Measurements from ENCODE around the gene MBLAC1.

The MBLAC1 gene

DNA sequence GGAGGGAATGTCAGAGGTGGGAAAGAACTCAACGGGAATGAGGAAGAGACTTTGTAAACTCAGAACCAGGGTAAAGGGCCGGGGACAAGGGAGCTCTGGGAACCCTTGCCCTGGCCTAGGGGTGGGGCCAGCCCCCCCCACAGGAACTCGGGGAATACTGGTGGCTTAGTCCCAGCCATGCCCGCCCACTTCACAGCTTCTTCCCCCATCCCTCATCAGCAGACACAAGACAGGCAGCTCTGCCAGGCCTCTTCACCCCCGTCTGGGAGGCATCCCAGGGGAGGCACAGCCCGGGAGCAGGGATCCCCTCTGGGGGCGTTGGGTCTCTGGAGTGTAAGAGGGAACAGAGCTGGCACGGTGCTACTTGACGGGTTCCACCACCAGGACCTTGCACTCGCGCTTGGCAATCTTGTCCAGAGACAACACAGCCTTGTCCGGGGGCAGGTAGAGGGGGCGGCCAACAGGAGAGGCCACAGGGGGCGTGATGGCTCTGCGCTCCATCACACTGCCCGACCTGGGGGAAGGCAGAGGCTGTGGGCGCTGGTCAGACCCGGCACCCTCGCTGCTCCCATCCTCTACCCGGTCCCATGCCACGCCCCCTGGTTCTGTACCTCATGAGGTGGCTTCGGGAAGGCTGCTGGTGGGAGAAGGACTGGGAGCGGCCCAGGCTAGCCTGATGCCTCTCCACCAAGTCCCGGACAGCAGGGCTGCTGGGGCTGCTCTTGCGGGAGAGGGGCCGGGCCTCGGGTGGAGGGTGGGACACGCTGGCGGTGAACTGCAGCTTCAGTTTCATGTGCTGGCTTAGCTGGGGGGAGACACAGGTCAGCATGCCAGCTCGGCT lies 28.1 kb downstream of the MBLAC1 start:
- no peak for DNase-seq

DNA sequence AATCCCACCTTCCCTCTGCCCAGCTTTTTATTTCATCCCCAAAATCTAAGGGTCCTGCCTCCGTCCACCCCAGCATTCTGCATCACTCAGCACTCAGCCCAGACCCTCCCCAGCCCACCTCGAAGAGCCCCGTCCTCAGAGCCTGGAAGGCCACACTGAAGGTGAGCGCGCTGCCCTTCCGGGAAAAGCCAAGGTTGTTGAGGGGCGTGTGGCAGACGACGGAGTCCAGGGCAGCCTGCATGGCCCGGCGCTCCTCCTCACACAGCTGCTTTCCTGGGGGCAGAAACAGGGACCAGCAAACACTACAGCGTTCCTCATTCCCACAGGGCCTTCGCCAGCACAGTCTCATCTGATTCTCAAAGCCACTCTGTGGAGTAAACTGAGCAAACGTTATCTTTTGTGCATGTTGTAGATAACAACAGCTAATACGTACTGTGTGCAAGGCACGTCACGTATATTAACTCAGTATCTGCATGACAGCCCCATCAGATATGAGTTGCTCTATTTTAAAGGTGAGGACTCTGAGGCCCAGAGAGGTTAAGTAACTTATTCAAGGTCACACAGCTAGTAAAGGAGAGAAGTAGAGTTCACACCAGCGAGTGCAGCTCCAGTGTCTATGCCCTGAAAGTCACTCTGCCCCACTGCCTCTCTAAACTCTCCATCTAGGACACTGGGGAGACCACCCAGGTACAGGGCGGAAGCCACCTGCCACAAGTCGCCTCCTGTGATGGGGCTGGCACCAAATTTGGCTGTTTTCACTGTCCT lies 29.0 kb downstream of the MBLAC1 start:
- DNase-seq: no peak

DNA sequence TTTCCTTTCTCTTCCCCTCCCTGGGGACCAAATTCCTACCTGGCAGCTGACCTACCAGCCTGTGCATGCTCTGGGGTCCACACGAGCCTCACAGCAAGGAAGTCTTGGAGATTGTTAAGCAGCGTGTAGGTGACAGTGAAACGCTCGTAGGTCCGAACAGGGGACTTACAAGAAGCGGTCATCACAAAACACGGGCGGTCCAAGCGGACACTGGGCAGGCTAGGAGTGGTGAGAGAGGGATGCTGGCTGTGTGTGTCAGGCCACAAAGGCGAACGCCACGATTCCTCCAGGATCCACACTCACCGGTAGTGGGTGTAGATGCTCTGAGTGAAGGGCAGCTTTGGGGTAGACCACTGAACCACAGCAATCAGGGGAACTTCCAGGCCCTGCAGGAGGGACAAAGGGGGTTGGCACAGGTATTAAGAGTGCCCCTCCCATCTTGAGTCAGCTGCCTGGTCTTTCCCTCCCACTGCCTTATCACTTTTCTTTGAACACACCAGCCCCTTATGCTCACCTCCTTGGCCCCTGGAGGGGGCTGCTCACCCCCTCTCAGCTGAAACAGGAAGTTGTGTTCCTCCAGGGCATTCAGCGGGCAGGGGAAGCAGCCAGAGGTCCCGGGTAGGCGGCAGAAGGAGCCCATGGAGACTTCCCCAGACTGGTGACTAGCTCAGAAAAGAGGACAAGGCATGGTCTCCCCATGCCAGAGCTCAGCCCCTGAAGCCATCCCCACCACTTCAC lies 29.7 kb downstream of the MBLAC1 start:
- DNase-seq: no peak

DNA sequence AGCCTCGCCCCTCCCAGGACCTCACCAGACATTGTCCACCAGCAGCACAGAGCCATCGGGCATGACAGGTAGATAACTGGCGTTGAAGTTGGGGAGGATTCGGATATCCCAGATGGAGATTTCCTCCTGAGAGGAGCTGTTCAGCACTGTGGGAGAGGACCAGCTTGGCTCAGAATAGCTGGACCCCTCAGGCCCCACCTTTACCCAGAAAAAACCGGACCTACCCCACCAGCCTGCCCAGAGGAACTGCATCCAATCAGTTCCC lies 30.2 kb downstream of the MBLAC1 start:
- no peak for DNase-seq

DNA sequence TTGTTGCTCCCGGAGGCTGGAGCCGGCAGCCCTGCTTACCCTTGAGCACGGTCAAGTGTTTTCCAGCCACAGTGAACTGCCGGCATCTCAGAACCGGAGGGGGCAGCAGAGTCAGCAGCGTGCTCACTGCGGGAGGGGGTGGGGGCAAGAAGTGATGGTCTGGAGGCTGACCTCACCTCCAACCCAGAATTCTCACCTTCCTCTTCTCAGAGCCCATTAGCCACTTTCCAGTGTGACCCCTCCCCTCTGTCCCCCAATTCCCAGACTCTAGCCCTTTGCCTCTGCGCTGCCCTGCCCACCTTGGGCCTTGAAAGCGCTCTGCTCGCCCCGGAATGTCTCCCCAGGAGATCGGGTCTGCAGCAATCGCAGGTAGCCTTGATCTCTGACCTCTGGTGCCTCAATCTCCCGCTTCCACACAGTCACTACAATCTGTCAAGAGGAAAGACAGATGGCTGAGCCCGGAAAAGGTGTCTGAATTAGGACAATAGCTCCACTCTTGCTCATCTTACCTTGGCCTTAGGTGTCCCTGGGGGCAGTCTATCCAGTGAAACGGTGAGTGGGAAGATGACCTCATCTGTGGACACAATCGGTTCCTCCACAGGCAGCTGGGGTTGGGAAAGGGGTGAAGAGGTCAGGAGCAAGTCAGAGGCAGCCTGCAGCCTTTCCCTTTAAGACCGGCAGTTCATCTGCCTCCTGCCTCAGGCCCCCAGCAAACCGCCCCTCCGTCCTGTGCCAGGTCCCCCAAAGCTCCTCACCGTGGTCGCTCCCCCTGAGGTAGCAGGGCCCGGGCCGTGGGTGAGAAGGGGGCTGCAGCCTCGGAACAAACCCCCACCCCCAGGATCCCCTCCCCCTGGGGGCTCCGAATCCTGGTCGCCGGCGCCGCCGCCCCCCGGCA lies 30.8 kb downstream of the MBLAC1 start:
- no peak for DNase-seq

DNA sequence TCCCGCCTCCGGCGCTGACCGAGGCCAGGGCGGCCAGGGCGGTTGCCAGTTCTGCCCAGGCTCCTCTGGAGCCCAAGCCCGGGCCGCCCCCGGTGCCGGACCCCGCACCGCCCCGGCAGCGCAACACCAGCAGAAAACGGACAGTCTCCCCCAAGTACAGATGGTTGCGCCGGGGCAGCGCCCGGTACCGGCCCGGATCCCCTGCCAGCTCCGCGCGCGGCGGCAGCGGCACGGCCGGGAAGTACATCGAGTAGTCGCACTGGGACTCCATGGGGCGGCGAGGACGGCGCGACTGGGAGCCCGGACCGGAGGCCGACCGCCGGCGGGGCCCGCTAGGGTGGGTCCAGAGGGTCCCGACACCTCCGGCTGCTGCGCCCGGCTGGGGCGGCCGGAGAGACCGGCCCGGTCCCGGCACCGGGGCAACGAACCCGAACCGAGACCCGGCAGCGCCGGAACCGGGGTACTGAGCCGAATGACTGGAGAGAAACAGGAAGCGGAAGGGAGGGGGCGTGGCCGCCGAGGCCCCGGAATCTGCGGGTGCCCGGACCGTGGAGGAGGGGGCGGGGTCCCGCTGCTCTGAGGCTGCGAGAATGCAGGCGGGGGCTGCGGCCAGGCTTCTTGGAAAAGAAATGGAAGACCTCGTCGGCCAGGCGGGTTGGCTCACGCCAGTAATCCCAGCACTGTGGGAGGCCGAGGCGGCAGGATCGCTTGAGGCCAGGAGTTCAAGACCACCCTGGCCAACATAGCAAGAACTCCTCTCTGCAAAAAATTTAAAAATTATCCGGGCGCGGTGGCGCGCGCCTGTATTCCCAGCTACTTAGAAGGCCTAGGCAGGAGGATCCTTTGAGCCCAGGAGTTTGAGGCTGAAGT lies 31.7 kb downstream of the MBLAC1 start, which contains the start of gene TRAPPC14:
TSS of gene TRAPPC14 (minus strand) at position 495 of the 870 bp plus-strand sequence. CDS start at position 271, 224 bp downstream.
- peak; percentile 94 for DNase-seq

DNA sequence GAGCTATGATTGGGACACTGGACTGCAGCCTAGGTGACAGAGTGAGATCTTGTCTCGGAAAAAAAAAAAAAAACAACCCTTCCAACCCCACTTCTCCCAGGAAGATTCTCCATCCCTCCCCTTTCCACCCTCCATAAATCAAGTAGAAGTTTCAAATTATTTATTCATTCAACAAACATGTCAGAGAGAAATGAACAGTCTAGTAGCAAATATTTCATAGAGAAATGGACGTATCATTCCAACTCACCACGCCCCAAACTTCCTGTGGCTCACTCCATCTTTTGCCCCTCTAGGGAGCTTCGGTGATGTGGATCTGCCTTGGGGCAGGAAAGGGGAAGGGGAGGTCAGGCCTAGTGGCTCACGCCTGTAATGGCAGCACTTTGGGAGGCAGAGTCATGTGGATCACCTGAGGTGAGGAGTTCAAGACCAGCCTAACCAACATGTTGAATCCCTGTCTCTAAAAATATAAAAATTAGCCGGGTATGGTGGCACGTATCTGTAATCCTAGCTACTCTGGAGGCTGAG lies 32.4 kb downstream of the MBLAC1 start:
- DNase-seq: no peak

DNA sequence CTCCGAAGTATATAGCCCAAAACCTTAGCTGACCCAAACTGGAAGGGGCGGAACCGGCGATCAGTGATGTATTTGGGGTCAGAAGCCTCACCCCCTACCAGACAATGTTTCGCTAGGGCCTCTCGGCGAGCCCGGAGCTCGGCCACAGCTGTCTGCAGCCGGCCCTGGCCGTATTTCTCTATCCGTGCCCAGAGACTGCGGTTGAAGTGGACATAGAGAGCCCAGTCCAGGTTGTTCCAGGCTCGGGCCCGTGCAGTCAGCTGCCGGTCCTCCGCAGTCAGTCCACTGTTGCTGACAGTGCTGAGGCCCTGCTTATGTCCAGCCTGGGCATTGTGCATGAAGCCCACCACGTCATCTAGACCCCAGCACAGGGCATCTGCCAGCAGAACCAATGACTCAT lies 33.3 kb downstream of the MBLAC1 start:
- no peak for DNase-seq

DNA sequence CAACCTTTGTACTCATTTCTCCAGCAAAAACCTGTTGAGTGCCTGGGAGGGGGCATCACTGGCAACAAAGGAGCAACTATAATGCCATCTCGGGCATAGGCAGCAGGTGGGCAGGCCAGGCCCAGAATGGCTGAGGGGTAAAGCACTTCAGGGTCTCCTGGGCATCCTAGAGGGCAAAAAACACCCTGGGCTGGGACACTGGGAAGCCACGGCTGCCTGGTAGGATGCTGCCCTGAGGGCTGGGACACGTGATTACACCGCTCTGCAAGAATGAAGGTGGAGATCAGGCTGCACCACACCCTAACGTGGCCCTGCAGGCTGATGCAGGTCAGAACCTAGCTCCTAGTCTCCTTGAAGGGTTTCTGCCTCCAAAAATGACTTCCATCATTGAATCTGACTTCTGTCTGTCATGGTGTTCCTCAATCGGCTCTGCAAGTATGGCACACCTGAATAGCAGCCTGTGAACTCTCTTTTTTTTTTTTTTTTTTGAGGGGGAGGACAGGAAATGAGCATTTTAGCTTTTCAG lies 36.3 kb downstream of the MBLAC1 start:
- no peak for DNase-seq

DNA sequence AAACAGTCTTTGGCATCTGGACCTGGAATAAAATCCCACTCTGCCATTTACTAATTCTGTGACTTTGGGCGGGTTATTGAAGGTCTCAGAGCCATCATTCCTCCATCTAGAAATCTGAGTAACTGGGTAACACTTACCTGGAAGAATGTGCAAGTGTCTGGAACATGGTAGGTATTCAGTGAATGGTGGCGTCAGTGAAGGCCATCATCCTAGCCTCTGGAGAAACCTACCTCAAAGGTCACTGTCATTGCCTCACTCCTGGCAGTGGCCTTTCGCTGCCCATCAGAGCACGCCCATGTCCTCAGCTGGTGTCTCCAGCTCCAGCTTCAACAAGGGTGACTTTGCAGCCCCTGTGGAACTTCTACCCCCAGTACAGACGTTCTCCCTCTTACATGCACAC lies 37.1 kb downstream of the MBLAC1 start:
- no peak for DNase-seq

DNA sequence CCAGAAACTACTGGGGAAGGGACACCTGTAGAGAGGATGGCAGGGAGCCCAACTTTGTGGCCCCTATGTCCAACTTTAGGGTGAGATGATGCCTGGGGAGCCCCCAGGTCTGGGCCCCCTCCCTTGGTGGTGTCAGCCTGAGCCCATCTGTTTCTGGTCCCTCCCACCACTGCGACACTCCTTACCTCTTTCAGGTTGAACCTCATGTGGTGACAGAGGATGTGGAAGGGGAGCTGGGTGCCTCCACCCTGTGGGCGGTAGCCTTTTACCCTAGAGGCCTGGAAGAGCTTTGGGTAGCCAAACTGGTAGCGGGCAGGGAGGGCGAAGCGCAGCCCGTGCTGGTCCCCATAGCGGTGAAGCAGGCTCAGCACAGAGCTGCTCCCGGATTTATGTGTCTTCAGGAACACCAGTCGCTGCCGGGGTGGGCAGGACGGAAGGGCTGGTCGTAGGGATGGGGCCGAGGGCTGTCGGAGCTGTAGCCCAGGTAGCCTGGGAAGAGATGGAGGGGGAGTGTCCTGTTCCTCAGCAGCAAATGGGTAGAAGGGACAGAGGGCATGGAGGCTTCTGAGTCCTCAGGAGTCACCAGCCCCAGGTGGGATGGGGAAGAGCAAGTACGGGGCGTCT lies 39.7 kb downstream of the MBLAC1 start:
- peak; percentile 43 for DNase-seq

DNA sequence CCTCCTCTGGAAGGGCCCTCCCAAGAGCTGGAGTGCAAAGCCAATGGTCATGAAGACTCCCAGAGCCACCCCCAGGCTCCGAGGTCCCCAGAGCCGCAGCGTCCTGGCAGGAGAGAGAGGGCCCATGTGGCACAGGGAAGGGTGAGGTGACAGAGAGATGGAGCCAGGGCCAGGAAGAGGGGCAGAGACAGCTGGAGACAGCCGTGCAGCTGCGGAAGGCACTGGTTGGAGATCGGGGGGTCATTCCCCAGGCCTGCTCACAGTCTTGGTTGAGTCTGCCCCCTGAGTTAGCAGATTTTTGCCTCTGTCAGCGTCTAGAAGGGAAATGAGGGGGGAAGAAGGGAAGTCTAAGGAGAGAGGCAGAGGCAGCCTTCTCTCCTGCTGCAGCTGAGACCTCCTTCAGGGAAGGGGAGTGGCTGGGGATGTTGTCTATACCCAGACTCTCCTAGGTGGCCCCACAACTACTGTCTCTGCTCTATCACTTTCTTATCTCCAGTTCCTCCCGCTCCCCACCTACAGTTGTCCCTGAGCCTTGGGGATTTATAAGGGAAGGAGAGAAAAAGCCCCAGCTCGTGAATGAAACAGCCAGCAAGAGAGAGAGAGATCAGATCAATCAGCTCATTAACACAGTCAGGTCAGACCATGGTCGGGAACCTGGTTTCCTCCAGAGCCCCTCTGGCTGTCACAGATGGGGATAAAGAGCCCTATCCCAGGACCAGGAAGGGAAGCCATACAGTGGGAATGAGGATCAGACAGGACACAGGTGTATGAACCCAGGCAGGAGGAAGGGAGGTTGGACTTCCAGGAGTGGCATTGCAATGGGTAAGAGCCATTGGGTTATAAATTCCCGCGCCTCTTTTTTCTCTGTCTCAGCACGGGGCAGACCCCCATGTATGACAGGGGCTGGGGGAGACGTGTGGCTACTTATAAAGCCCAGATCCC lies 40.5 kb downstream of the MBLAC1 start:
- DNase-seq: no peak

DNA sequence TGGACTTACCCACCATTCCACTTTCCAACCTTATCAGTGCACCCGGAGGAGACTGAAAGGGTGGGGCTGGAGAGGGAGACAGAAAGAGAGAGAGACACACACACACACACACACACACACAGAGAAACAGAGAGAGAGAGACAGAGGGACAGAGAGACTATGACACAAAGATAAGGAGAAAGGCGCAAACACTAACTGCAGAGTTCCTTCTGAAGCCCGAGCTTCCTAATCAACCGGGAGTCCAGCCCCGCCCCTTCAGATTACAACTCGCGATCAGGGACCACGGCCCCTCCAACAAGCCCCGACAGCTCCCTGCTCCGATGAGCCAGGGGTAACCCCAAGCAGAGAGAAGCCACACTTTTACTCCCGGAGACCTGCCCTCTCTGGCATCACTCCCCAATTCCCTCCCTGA lies 41.2 kb downstream of the MBLAC1 start:
- DNase-seq: no peak

DNA sequence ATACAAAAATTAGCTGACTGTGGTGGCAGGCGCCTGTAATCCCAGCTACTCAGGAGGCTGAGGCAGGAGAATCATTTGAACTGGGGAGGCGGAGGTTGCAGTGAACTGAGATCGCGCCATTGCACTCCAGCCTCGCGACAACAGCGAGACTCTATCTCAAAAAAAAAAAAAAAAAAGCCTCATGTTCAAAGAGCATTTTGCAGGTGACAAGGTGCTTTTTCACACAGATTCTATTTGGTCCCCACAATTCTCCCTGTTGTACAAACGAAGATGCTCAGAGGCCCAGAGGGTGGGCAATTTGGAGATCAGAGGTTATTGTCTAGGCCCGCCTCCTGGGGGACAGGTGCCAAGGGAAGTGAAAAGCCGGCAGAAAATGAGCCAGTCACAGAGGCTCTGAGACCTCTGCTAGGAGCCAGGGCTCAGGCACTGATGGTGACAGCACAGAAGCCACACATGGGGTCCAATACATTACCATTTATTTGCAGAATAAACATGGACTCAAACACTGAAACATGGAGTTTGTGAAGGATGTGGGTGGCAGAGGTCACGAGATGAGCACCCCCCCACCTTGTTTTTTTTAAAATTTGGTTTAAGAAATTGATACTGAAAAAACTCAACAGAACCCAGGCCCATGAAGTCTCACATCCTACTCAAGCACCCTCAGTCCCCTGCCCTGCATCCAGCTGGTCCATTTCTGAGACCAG lies 42.5 kb downstream of the MBLAC1 start:
- DNase-seq: no peak

DNA sequence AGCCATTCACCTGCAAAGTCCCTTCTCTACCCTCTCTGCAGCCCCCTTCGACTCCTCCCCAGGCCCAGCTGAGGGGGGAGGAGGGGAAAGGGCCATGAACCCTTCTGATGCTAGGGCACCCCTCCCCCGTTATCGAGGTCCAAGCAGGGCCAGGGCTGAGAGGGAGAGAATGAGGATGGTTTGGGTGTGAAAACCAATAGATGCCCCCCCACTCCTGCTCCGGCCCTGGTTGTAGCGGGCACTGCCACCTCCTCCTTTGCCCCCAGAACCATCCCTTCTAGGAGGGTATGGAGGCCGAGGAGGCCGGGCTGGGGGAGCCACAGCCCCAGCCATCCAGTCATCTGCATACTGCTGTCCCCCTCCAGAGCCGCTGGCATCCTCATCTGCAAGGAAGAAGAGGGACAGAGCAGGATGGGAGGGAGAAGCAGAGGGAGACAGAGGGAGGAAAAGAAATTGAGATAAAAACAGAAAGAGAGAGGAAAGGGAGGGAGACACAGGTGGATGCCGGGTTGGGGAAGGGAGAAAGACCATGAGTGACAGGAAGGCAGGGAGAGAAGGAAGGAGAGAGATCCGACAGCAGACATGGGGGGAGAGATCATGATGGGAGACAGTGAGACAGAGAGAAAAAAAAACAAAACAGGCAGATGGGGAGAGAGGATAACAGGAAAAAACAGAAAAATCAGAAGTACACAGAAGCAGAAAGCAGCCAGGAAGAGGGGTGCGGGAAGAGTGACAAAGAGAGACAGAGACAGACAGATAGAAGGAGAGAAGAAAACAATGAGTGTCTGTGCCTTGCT lies 43.5 kb downstream of the MBLAC1 start:
- DNase-seq: no peak

DNA sequence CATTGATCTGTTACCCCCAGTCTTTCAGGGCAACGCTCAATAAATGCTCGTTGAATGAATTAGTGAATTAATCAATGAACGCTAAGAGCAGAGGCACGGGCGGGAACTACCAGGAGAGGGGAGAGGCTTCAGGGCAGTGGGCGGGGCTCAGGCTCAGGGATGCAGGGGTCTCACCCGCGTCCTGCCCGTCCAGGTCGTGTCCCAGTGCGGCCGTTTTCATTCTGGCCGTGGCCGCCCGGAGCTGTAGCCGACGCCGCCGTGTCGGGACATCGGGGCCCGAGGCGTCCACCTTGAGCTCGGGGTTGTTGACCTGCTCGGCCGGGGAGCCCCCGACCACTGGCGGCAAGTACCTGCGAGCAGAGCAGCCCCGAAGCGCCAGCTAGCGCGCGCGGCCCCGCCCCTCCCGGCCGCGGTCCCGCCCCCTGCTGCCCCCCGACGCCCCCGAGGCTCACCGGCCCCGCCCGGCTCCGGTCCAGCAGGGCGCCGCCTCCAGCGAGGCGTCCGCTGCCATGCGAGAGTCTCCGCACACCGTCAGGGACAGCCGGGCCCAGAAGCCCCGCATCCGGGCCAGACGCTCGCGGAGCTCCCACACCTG lies 44.4 kb downstream of the MBLAC1 start:
- peak; percentile 30 for DNase-seq

DNA sequence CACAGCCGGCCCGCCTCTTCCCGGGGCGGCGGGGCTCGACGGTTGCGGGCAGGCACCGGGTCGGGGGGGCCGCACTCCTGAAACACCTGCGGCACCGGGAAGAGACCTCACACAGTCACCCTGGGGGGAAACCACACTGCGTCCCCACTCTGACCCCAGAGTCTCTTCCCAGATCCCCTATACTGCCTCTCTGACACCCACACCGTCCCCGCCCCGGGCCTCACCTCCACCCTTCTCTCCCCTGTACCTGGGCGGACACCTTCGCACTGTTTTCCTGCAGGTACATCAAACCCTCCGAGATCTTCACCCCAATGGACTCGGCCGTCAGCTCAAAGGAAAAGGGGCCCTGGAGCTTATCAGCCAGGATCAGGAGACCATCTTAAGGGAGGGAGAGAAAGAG lies 45.1 kb downstream of the MBLAC1 start:
- DNase-seq: no peak

All from activated naive CD4-positive, alpha-beta T cell treated with Interleukin-2 at 50 U/mL for 16 hours (primary cell).